ENCODE data around the gene GMFB.
"Not testable (repeated sequence)": the region's sequence is repeated elsewhere in the genome, so short reads cannot be mapped to it uniquely, and the experiment has no call there.

GMFB gene

GRCh38 chr14:54450535-54450934 lies 38.2 kb downstream of the GMFB start:
- no peak for TF ChIP-seq JUND (IDR thresholded peaks at IDR 0.05; ENCODE audit: low read depth)
- DNase-seq (ENCODE audit: low read depth in 1 of 2, low spot score in 1 of 2): no peak
- in situ Hi-C loops (cut with HindIII; ENCODE audit: low pct_unique_long_range_greater_than_20kb, low sequenced_read_pairs): no loop called here

- DNase-seq (ENCODE audit: low read depth in 1 of 2, low spot score in 1 of 2): no peak
- no peak for TF ChIP-seq JUND (IDR thresholded peaks at IDR 0.05; ENCODE audit: low read depth)
- in situ Hi-C loops (cut with HindIII; ENCODE audit: low pct_unique_long_range_greater_than_20kb, low sequenced_read_pairs): no loop called here
Observed at GRCh38 chr14:54447231-54447692, 41.5 kb downstream of the GMFB start.

GRCh38 chr14:54446161-54446693 lies 42.6 kb downstream of the GMFB start:
- in situ Hi-C loops (cut with HindIII; ENCODE audit: low pct_unique_long_range_greater_than_20kb, low sequenced_read_pairs): no loop called here
- no peak for TF ChIP-seq JUND (IDR thresholded peaks at IDR 0.05; ENCODE audit: low read depth)
- no peak for DNase-seq (ENCODE audit: low read depth in 1 of 2, low spot score in 1 of 2)

GRCh38 chr14:54444681-54445080 lies 44.1 kb downstream of the GMFB start:
- in situ Hi-C loops (cut with HindIII; ENCODE audit: low pct_unique_long_range_greater_than_20kb, low sequenced_read_pairs): no loop called here
- TF ChIP-seq JUND (IDR thresholded peaks at IDR 0.05; ENCODE audit: low read depth): no peak
- DNase-seq (ENCODE audit: low read depth in 1 of 2, low spot score in 1 of 2): no peak

- DNase-seq (ENCODE audit: low read depth in 1 of 2, low spot score in 1 of 2): no peak
- no peak for TF ChIP-seq JUND (IDR thresholded peaks at IDR 0.05; ENCODE audit: low read depth)
Observed at GRCh38 chr14:54443981-54444380, 44.8 kb downstream of the GMFB start.

GRCh38 chr14:54442961-54443360 lies 45.8 kb downstream of the GMFB start:
- in situ Hi-C loops (cut with HindIII; ENCODE audit: low pct_unique_long_range_greater_than_20kb, low sequenced_read_pairs); DNase-seq (ENCODE audit: low read depth in 1 of 2, low spot score in 1 of 2): not testable (repeated sequence)

More at GRCh38 chr14:54443981-54444380, 44.8 kb downstream of the GMFB start:
- in situ Hi-C loops (cut with HindIII; ENCODE audit: low pct_unique_long_range_greater_than_20kb, low sequenced_read_pairs): no loop called here

- in situ Hi-C loops (cut with HindIII; ENCODE audit: low pct_unique_long_range_greater_than_20kb, low sequenced_read_pairs): no loop called here
- peak; percentile 94 to 98 for DNase-seq (ENCODE audit: low read depth in 1 of 2, low spot score in 1 of 2)
- no peak for TF ChIP-seq JUND (IDR thresholded peaks at IDR 0.05; ENCODE audit: low read depth)
Observed at GRCh38 chr14:54440873-54441868, 47.6 kb downstream of the GMFB start, which contains the start of gene CNIH1. Gene CNIH1 (minus strand): TSS chr14:54441374. CDS start chr14:54441327, 47 bp downstream.

- in situ Hi-C loops (cut with HindIII; ENCODE audit: low pct_unique_long_range_greater_than_20kb, low sequenced_read_pairs): no loop called here
- DNase-seq (ENCODE audit: low read depth in 1 of 2, low spot score in 1 of 2): no peak
- TF ChIP-seq JUND (IDR thresholded peaks at IDR 0.05; ENCODE audit: low read depth): no peak
Observed at GRCh38 chr14:54440476-54440872, 48.3 kb downstream of the GMFB start.

GRCh38 chr14:54440037-54440436 lies 48.7 kb downstream of the GMFB start:
- no peak for TF ChIP-seq JUND (IDR thresholded peaks at IDR 0.05; ENCODE audit: low read depth)
- DNase-seq (ENCODE audit: low read depth in 1 of 2, low spot score in 1 of 2): no peak
- in situ Hi-C loops (cut with HindIII; ENCODE audit: low pct_unique_long_range_greater_than_20kb, low sequenced_read_pairs): no loop called here

GRCh38 chr14:54438703-54439102 lies 50.1 kb downstream of the GMFB start:
- DNase-seq (ENCODE audit: low read depth in 1 of 2, low spot score in 1 of 2): no peak
- in situ Hi-C loops (cut with HindIII; ENCODE audit: low pct_unique_long_range_greater_than_20kb, low sequenced_read_pairs): no loop called here
- no peak for TF ChIP-seq JUND (IDR thresholded peaks at IDR 0.05; ENCODE audit: low read depth)

- DNase-seq (ENCODE audit: low read depth in 1 of 2, low spot score in 1 of 2); in situ Hi-C loops (cut with HindIII; ENCODE audit: low pct_unique_long_range_greater_than_20kb, low sequenced_read_pairs): not testable (repeated sequence)
Observed at GRCh38 chr14:54437954-54438353, 50.8 kb downstream of the GMFB start.

- in situ Hi-C loops (cut with HindIII; ENCODE audit: low pct_unique_long_range_greater_than_20kb, low sequenced_read_pairs): no loop called here
- TF ChIP-seq JUND (IDR thresholded peaks at IDR 0.05; ENCODE audit: low read depth): no peak
- DNase-seq (ENCODE audit: low read depth in 1 of 2, low spot score in 1 of 2): no peak
Observed at GRCh38 chr14:54435500-54435981, 53.2 kb downstream of the GMFB start.

GRCh38 chr14:54428527-54428926 lies 60.3 kb downstream of the GMFB start:
- no peak for DNase-seq (ENCODE audit: low read depth in 1 of 2, low spot score in 1 of 2)
- no peak for TF ChIP-seq JUND (IDR thresholded peaks at IDR 0.05; ENCODE audit: low read depth)
- in situ Hi-C loops (cut with HindIII; ENCODE audit: low pct_unique_long_range_greater_than_20kb, low sequenced_read_pairs): no loop called here
